Posterior vena cava (tissue), 2 donors: ENCODE measurements around the gene GTF2A1L. TPM values are rescaled to one million over a fixed set of nuclear protein-coding genes. Genes with fewer than 3 reads are reported as not detected.
"Not testable (repeated sequence)": the region's sequence is repeated elsewhere in the genome, so short reads cannot be mapped to it uniquely, and the experiment has no call there.

Experiments used
- DNase-seq: peaks from one replicate; pipeline ENCODE4 v3.0.0-alpha.2; 2020; ENCODE audit warnings: low spot score
- intact Hi-C, 2 donors: fragments of 100-400 bp; cut with DNase I; formaldehyde crosslinking; loops; one replicate each; pipeline versions ENCODE4 v1.14.1 to v1.14.2; 2022 to 2023
- total RNA-seq, 2 donors: library from RNA; stranded (reverse); fragmentation: NEBNext Ultra II Directional; extraction: Animal tissue kit (Norgen Biotek cat#: 25700); gene quantifications; one replicate each; pipeline ENCODE4 v1.2.1, GENCODE V29; 2021
- donor health status: DM: yes; HTN: yes; CAD: no.
- donor health status: DM: yes; HTN: yes; CAD: no.

Gene GTF2A1L
- total RNA-seq, 2 donors from 2014 or later = 7.4 TPM; not detected in 1

- intact Hi-C loops = no loop called here
- DNase-seq = no peak
Observed at GRCh38 chr2:48693645-48694044, 76.0 kb downstream of the GTF2A1L start.

- DNase-seq = no peak
Observed at GRCh38 chr2:48694149-48694548, 76.5 kb downstream of the GTF2A1L start.

GRCh38 chr2:48695991-48696390 lies 78.3 kb downstream of the GTF2A1L start:
- intact Hi-C loops = loop anchor here in 1 of 2 donors (5.0 kb wide), 1 partner anchor 1751 kb away; no protein-coding TSS in a partner anchor
- DNase-seq = no peak

More at GRCh38 chr2:48694149-48694548, 76.5 kb downstream of the GTF2A1L start:
- intact Hi-C loops = no loop called here

GRCh38 chr2:48696881-48697280 lies 79.2 kb downstream of the GTF2A1L start:
- intact Hi-C loops = loop anchor here in 1 of 2 donors (5.0 kb wide), 1 partner anchor 1750 kb away; no protein-coding TSS in a partner anchor
- DNase-seq = no peak

GRCh38 chr2:48699348-48699930 lies 81.8 kb downstream of the GTF2A1L start:
- intact Hi-C loops = loop anchor here in 1 of 2 donors (5.0 kb wide), 1 partner anchor 1748 kb away; no protein-coding TSS in a partner anchor
- no peak for DNase-seq

GRCh38 chr2:48703621-48704020 lies 86.0 kb downstream of the GTF2A1L start:
- intact Hi-C loops, DNase-seq: not testable (repeated sequence)

- intact Hi-C loops = no loop called here
- DNase-seq = no peak
Observed at GRCh38 chr2:48707466-48707865, 89.8 kb downstream of the GTF2A1L start.

- DNase-seq = no peak
- intact Hi-C loops = no loop called here
Observed at GRCh38 chr2:48709096-48710034, 91.7 kb downstream of the GTF2A1L start.

- intact Hi-C loops = no loop called here
Observed at GRCh38 chr2:48711343-48711742, 93.7 kb downstream of the GTF2A1L start.

GRCh38 chr2:48712151-48712550 lies 94.5 kb downstream of the GTF2A1L start:
- intact Hi-C loops = no loop called here
- DNase-seq = no peak

More at GRCh38 chr2:48711343-48711742, 93.7 kb downstream of the GTF2A1L start:
- DNase-seq = no peak

- intact Hi-C loops = no loop called here
- no peak for DNase-seq
Observed at GRCh38 chr2:48713647-48714046, 96.0 kb downstream of the GTF2A1L start.

- no peak for DNase-seq
- intact Hi-C loops = no loop called here
Observed at GRCh38 chr2:48714245-48714644, 96.6 kb downstream of the GTF2A1L start.

- no peak for DNase-seq
- intact Hi-C loops = no loop called here
Observed at GRCh38 chr2:48715042-48715899, 97.6 kb downstream of the GTF2A1L start.

GRCh38 chr2:48715956-48716355 lies 98.3 kb downstream of the GTF2A1L start:
- intact Hi-C loops = no loop called here
- no peak for DNase-seq

GRCh38 chr2:48717846-48718245 lies 100.2 kb downstream of the GTF2A1L start:
- DNase-seq = no peak
- intact Hi-C loops = no loop called here

- intact Hi-C loops = no loop called here
Observed at GRCh38 chr2:48719480-48720177, 102.0 kb downstream of the GTF2A1L start.

GRCh38 chr2:48721158-48721557 lies 103.5 kb downstream of the GTF2A1L start:
- no peak for DNase-seq
- intact Hi-C loops = no loop called here

More at GRCh38 chr2:48719480-48720177, 102.0 kb downstream of the GTF2A1L start:
- no peak for DNase-seq

GRCh38 chr2:48722391-48722790 lies 104.7 kb downstream of the GTF2A1L start:
- intact Hi-C loops = no loop called here
- DNase-seq = no peak

GRCh38 chr2:48723129-48723528 lies 105.5 kb downstream of the GTF2A1L start:
- DNase-seq = no peak
- intact Hi-C loops = no loop called here
